HG03439 (cell line): Measurements from ENCODE around the gene CRLF3.
"Not testable (repeated sequence)": the region's sequence is repeated elsewhere in the genome, so short reads cannot be mapped to it uniquely, and the experiment has no call there.

Experiments
- ATAC-seq: cut with Tn5 transposase; IDR thresholded peaks from one replicate; pipeline ENCODE4 v1.9.1; 2021; ENCODE audit warnings: mild to moderate bottlenecking, moderate library complexity; ENCODE audit not compliant: unreplicated experiment

CRLF3 gene

GRCh38 chr17:30824356-30825145, at the start of gene CRLF3:
TSS of gene CRLF3 (minus strand) at chr17:30824692. CDS start at chr17:30824651, 41 bp downstream.
- ATAC-seq, result peak; percentile 86

GRCh38 chr17:30869005-30869404, 44.5 kb upstream of the CRLF3 start:
- ATAC-seq, result no peak

GRCh38 chr17:30864636-30865035, 40.1 kb upstream of the CRLF3 start:
- no peak for ATAC-seq

GRCh38 chr17:30858556-30859250, 34.2 kb upstream of the CRLF3 start:
- ATAC-seq, result no peak

GRCh38 chr17:30854146-30854545, 29.7 kb upstream of the CRLF3 start:
- ATAC-seq, result no peak

- ATAC-seq, result no peak
Measured at GRCh38 chr17:30848021-30848420, 23.5 kb upstream of the CRLF3 start.

GRCh38 chr17:30840771-30841170, 16.3 kb upstream of the CRLF3 start:
- no peak for ATAC-seq

- ATAC-seq, result no peak
Measured at GRCh38 chr17:30838202-30838807, 13.8 kb upstream of the CRLF3 start.

GRCh38 chr17:30832438-30833124, 8.1 kb upstream of the CRLF3 start:
- no peak for ATAC-seq

GRCh38 chr17:30831663-30832437, 7.4 kb upstream of the CRLF3 start, which contains the start of gene ATAD5:
TSS of gene ATAD5 (plus strand) at chr17:30831966. CDS start at chr17:30832348, 382 bp downstream.
- peak; percentile 80 for ATAC-seq

- no peak for ATAC-seq
Measured at GRCh38 chr17:30831257-30831656, 6.8 kb upstream of the CRLF3 start.

GRCh38 chr17:30829022-30829421, 4.5 kb upstream of the CRLF3 start:
- ATAC-seq, result no peak

GRCh38 chr17:30827082-30827481, 2.6 kb upstream of the CRLF3 start:
- no peak for ATAC-seq

GRCh38 chr17:30824002-30824355, 513 bp downstream of the CRLF3 start:
- ATAC-seq, result no peak

- ATAC-seq, result no peak
Measured at GRCh38 chr17:30823421-30823820, 1.1 kb downstream of the CRLF3 start.

GRCh38 chr17:30822919-30823318, 1.6 kb downstream of the CRLF3 start:
- not testable (repeated sequence) for ATAC-seq

GRCh38 chr17:30821871-30822723, 2.4 kb downstream of the CRLF3 start:
- ATAC-seq, result no peak

GRCh38 chr17:30819971-30820705, 4.4 kb downstream of the CRLF3 start:
- ATAC-seq, result no peak

- no peak for ATAC-seq
Measured at GRCh38 chr17:30816165-30816564, 8.3 kb downstream of the CRLF3 start.
